Effector CD4-positive, alpha-beta T cell (primary cell): ENCODE data around the gene FGA.
"Not testable (repeated sequence)": the region's sequence is repeated elsewhere in the genome, so short reads cannot be mapped to it uniquely, and the experiment has no call there.

Source experiments
- DNase-seq: peaks from one replicate; pipeline ENCODE4 v3.0.0-alpha.2; 2020

Gene FGA

GRCh38 chr4:154606728-154607723, 16.5 kb upstream of the FGA start:
- DNase-seq, result no peak

DNA sequence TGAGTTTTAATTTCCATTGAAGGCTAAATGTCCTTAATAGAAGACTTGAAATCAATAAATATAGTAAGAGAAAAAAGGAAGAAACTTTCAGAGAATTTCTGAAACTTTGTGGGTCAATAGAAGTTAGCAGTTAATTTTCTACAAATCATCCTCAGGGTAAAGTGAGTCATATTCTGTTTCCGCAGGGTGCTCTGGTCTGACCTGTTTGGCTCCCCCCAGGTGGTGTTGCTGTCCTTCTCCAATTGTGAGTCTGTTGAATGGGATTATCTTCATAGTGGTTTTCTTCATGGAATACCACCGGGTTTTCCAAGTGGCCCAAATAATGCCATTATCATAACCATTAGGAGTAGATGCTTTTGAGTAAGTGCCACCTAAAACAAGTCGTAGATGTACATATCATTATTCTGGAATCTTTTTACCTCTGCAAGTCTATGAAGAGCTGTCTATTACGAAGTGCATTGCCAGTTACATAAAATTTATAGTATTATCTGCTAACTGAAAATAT, 14.2 kb upstream of the FGA start:
- no peak for DNase-seq

DNA sequence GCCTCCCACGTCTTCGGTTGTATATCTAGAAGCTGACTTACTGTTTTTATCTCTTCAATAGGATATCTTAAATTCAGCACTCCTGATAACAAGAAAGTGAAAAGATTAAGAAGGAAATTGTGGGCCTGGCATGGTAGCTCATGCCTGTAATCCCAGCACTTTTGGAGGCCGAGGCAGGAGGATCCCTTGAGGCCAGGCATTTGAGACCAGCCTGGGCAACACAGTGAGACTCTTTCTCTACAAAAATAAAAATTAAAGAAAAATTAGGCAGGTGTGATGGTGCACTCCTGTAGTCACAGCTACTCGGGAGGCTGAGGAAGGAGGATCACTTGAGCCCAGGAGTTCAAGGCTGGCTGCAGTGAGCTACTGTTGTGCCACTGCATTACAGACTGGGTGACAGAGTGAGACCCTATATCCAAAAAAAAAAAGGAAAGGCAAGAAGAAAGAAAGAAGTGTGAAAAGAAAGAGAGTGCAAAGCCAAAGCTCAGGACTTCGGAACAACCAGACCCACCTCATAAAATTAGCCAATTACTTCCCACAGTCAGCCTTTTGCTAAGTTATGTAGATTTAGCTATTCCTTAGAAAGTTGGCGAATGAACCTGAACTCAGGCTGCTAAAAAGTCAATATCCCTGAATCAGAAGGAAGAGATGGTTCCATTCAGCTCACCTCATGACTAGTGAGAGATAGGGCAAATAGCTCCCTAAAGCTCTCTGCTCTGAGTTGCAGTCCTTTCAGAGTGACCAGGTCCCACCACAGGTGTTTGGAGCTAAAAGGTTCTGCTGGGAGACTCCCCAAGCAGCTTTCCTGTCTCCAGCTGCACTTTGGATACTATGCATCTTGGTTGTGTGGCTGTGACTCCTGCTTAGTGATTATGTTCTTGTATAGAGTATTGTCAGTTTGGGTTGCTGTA, 12.7 kb upstream of the FGA start:
- no peak for DNase-seq

DNA sequence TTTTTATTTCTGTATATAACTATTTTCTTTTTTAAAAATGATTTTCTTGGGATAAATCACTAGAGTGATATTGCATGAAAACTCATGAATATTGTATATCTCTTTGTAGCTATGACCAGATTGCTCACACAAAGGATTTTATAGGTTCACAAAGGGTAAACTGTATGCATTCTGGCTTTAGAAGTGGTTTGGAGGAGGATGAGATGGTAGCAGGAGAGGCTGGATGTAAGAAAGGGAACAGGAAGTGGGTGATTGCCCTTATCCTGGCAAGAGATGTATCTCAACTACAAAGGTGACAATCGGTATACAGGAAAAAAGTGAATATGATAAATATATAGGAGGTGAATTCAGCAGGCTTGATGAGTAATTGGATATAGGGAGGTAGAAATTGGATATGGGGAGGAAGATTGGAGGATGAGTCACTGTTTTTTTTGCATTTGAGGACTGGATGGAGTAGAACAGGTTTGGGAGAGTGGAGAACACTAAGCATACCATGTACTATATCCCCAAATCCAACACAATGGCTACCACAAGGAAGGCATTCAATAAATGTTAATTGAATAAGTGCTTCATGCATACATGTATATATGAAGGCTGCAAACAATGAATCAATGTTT, 12.0 kb upstream of the FGA start:
- no peak for DNase-seq

DNA sequence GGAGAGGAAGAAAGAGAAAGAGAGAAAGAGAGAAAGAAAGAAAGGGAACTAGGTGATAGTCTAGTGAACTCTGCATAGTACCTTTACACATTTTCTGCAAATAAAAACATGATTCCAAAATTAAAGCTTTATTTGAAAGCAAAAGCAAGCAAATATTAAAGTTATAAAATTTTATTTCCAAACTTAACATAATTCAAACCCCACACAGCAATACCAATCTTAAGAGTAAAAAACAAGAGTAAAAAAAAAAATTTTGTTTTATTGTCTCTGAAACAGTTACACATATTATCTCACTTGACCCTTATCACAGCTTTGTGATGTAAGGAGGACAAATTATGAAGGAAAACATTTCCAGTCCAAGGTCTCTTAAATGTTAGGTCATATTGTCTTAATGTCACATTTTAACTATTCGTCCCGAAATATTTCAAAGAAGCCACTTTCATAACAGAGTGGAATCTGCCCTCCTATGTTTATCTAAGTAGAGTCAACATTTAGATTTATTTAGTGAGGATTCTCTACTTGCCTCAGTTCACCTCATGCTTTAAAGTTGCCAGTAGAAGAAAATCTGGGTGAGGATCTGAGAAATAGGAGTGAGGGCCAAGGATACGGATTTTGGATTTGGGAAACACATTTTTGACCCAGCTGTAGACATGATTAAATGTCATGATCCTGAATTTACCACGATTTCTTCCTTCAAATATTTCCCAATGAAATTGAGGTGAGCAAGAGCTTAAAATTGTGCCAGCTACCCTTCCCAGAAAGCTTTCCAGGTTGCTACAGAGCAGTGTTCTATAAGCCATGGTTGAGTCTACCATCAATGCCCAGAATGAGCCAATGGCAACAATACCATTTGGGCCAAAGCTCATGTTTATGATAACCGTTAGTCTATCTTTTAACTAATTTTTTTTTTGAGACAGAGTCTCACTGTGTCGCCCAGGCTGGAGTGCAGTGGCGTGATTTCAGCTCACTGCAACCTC, 7.5 kb upstream of the FGA start:
- DNase-seq, result no peak

- not testable (repeated sequence) for DNase-seq
Observed at GRCh38 chr4:154597281-154597680, 6.7 kb upstream of the FGA start.

- no peak for DNase-seq
Observed at GRCh38 chr4:154595807-154596206, 5.3 kb upstream of the FGA start.

GRCh38 chr4:154594343-154594742, 3.8 kb upstream of the FGA start:
- DNase-seq, result not testable (repeated sequence)

DNA sequence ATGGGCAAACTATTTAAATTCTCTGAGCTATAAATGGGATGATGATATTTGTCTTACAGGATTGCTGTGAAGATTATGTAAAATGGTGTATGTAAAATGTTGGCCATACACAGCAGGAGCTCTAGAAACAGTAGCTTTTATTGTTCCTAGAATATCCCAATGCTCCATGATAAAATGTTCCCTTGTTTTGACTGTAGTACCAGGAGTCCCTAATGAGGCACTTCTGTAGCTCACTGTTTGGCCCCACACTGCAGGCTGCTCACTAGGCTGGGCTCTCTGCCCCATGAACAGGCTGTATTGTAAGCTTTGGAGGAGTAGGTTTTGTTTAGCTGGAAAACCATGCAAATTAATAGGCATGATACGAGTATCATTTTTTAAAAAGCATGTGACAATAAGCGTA, 3.3 kb upstream of the FGA start:
- DNase-seq, result no peak

- no peak for DNase-seq
Observed at GRCh38 chr4:154591890-154592289, 1.3 kb upstream of the FGA start.

GRCh38 chr4:154589296-154590197, 995 bp downstream of the FGA start:
- no peak for DNase-seq

GRCh38 chr4:154588198-154588597, 2.3 kb downstream of the FGA start:
- no peak for DNase-seq

GRCh38 chr4:154586296-154587033, 4.1 kb downstream of the FGA start:
- DNase-seq, result no peak

- DNase-seq, result no peak
Observed at GRCh38 chr4:154585369-154586018, 5.0 kb downstream of the FGA start.

DNA sequence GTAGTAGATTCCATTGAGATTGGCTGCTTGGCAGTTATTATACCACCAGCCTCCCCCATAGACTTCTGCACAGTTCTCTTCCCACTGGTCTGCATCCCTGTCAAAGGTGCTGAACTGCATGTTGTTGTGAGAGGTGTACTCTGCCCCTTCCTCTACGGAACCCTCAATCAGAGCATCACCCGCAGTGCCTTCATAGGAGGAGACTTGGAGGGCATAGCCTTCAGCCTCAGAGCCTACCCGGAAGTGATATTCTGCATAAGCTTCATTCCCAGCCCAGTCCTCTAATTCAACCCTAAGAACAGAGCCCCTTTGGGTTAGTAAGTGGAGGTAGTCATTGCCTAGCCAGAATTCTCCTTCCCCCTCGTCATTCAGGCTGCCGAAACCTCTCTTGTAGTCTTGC, 6.3 kb downstream of the FGA start:
- no peak for DNase-seq

DNA sequence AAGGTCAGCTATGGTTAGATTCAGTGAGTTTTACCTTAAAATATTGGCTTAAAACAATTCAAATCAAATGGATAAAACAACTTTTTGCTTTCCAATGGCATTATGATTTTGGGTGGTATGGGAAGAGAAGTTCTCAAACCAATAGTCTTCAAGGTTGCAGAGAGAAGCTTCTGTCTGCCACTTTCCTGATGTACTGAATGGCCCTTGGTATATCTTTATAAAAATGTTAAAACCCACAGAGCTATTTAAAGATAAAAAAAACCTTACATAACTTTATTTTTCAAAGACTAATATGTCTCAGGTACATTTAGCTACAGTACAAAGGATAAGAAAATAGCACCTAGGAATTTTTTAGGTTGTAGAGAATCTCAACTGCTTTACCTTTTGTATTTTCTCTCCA, 6.9 kb downstream of the FGA start:
- DNase-seq, result no peak

- no peak for DNase-seq
Observed at GRCh38 chr4:154583230-154583629, 7.3 kb downstream of the FGA start.

GRCh38 chr4:154582723-154583122, 7.8 kb downstream of the FGA start:
- DNase-seq, result no peak

- no peak for DNase-seq
Observed at GRCh38 chr4:154579927-154580326, 10.6 kb downstream of the FGA start.
